Measurements from ENCODE around the gene AIRE.

- no peak for TF ChIP-seq EZH2phosphoT487 (IDR thresholded peaks at IDR 0.05)
- TF ChIP-seq CTCF (IDR thresholded peaks at IDR 0.05): no peak
- no peak for TF ChIP-seq EZH2 (IDR thresholded peaks at IDR 0.05)
These were observed 13.4 kb downstream of the AIRE start for GRCh38 chr21:44299085-44299457.
